ENCODE data around the gene IQCC. TPM values are rescaled to one million over a fixed set of nuclear protein-coding genes. Genes with fewer than 3 reads are reported as not detected.

IQCC gene
- total RNA-seq, 1 experiment from 2014 or later, result 5.6 TPM

DNA sequence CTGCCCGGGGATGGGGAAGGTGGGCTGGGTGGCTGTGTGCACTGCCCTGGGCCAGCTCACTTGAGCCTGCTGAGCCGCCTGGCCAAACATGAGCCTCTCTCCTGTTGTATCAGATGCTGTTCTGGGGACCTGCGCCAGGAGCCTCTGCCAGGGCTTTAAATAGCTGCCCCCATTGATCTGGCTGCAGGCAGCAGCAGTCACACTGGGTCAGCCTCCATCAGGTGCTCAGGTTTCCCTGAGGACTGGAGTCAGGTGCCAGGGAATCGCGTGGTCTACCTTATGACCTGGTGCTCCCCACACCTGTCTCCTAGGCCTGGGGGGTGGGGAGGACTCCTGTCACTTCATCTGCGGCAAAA, 5.8 kb upstream of the IQCC start:
- Histone ChIP-seq H3K27ac (no peak overlapping the region; the same call in 1 of the 2 replicates), H3K4me1 (replicated peaks) (peaks cover 18% of the 10 kb centered on the region), H3K4me3 (peak overlapping the region; percentile 49; the same call in 1 of the 2 replicates)

DNA sequence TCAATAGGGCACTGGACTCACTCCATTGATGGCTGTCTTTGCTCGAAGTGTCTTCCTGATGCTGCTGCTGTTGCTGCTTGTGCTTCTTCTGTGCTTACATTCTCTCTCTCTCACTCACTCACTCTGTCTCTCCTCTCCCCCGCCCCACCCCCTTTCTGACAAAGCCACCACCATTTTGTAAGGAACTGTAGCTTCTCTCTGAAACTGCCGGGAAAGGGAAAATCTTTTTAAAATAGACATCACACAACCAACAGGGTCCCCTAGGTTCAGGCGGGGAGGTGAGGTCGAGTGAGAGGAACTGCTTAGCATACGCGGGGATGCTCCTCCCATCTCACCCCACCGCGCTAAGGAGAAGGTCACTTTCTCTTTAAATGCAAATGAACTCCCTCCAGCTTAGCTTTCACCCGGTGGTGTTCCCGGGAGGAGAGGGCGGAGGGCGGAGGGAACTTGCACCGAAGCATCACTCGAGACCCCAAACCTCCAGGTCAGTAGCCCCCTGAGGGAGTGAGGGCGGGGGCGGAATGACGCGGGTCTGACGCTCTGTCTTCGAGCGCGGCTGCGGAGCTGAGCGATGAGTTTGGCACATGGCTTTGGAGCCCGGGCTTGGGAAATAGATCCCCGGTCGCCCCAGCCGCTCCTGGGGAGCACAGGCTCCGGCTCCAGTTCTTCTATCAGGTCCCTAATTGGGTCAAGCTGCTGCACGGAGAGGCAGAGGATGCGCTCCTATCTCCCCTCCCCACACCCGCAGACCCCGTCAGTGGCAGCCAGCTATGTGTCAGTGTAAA, 5.1 kb upstream of the IQCC start, which contains the start of gene CCDC28B:
Gene CCDC28B (plus strand): TSS at position 370 of the 785 bp plus-strand sequence. CDS start 1,341 bp downstream, outside the sequence.
- H3K27me3 ChIP-seq (replicated peaks), result no peaks in the 10 kb centered on the region
- peak; percentile 62 to 76 for DNase-seq (ENCODE audit: low read depth in 1 of 2, low spot score in 2 of 2)
- H3K4me1 ChIP-seq (replicated peaks), result peaks cover 24% of the 10 kb centered on the region
- H3K27ac ChIP-seq, result peak within 1 kb of the TSS; percentile 29
- H3K9me3 ChIP-seq (replicated peaks), result no peaks in the 10 kb centered on the region
- peak within 1 kb of the TSS; percentile 49 for H3K4me3 ChIP-seq
- peaks cover 36% of the 10 kb centered on the region for H3K36me3 ChIP-seq

More for the DNA sequence above, 5.8 kb upstream of the IQCC start:
- no peak for DNase-seq (ENCODE audit: low read depth in 1 of 2, low spot score in 2 of 2)
- Histone ChIP-seq H3K27me3 (replicated peaks) (no peaks in the 10 kb centered on the region), H3K36me3 (peaks cover 44% of the 10 kb centered on the region), H3K9me3 (replicated peaks) (no peaks in the 10 kb centered on the region)

DNA sequence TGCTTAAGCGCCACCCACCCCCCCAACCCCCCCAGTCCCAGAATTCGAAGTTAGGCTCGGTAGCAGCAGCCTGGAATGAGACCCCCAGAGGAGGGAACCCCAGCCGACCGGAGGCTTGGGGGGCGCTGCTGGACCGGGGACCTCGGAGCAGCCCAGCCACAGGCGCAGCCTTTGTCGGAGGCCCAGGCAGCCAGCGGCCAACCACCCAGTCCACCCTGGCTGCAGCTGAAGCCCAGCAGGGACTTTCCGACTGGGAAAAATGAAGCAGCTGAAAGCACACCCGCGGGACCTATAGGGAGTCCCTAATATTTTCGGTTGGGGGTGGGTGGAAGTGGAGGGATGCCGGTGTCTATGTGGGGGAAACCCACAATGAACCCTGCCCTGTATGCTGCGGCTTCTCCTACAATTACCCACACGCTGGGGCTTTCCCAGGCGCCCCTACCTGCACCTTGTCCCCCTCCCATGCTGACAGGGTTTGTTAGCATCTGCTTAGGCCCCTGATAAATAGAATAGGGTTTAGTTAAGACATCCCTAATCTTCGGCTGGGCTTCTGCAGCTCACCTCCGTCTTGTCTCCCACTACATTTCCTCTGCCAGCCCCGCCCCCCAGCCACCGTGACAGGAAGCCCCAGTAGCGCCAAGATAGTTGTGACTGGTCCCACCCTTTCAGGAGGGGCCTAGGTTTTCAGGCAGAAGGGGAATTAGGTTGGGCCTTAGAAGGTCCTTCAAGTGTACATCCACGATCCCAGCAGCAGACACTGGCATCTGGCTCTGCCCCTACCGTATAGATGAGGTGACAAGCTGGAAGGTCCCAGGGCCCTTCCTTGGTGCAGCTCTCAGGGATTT, 4.2 kb upstream of the IQCC start:
- peak overlapping the region; percentile 49 for H3K4me3 ChIP-seq
- peak; percentile 52 to 77 for DNase-seq (ENCODE audit: low read depth in 1 of 2, low spot score in 2 of 2)
- H3K36me3 ChIP-seq, result peaks cover 30% of the 10 kb centered on the region
- H3K27me3 ChIP-seq (replicated peaks), result no peaks in the 10 kb centered on the region
- peaks cover 29% of the 10 kb centered on the region for H3K4me1 ChIP-seq (replicated peaks)
- H3K9me3 ChIP-seq (replicated peaks), result no peaks in the 10 kb centered on the region
- peak overlapping the region; percentile 29 for H3K27ac ChIP-seq

DNA sequence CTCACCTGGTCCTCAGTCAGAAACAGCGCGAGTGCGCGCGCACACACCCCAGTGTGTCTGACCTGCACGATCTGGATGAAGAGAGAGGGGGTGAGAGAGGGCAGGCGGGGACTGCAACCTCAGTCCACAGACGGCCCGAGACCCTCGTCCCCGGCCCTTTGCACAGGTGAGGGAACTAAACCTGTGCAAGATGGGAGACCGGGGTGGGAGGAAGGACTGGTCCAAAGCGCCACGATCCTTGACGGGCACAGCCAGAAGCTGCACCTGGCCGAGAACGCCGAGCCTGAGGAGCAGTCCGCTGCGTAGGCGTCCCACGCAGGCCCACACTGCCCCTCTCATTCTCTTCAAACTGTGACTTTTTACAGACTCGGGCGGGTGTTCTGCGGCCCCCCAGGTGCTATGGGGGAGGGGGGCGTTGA, 519 bp upstream of the IQCC start:
- no peak for DNase-seq (ENCODE audit: low read depth in 1 of 2, low spot score in 2 of 2)
- Histone ChIP-seq H3K27ac (peak overlapping the region; percentile 64), H3K4me3 (peak overlapping the region; percentile 55), H3K9me3 (replicated peaks) (no peaks in the 10 kb centered on the region), H3K27me3 (replicated peaks) (no peaks in the 10 kb centered on the region), H3K4me1 (replicated peaks) (peaks cover 28% of the 10 kb centered on the region), H3K36me3 (peaks cover 20% of the 10 kb centered on the region)

DNA sequence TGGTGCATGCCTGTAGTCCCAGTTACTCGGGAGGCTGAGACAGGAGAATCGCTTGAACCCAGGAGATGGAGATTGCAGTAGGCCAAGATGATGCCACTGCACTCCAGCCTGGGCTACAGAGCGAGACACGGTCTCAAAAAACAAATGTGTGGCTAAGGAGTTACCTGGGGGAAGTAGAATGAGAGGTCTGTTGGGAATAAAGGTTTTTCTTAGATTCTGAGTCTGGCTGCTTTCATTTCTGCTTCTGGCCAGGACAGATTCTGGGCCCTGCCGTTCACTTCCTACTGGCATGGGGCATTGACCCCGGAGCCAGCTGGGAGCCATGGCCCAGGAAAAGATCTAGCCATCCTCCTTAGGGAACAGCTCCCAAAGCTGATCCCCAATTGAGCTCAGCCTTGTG, 3.0 kb downstream of the IQCC start:
- H3K27ac ChIP-seq, result no peak overlapping the region
- DNase-seq (ENCODE audit: low read depth in 1 of 2, low spot score in 2 of 2), result no peak
- H3K27me3 ChIP-seq (replicated peaks), result no peaks in the 10 kb centered on the region
- no peaks in the 10 kb centered on the region for H3K9me3 ChIP-seq (replicated peaks)
- peaks cover 20% of the 10 kb centered on the region for H3K36me3 ChIP-seq
- H3K4me1 ChIP-seq (replicated peaks), result peaks cover 15% of the 10 kb centered on the region
- H3K4me3 ChIP-seq, result no peak overlapping the region

DNA sequence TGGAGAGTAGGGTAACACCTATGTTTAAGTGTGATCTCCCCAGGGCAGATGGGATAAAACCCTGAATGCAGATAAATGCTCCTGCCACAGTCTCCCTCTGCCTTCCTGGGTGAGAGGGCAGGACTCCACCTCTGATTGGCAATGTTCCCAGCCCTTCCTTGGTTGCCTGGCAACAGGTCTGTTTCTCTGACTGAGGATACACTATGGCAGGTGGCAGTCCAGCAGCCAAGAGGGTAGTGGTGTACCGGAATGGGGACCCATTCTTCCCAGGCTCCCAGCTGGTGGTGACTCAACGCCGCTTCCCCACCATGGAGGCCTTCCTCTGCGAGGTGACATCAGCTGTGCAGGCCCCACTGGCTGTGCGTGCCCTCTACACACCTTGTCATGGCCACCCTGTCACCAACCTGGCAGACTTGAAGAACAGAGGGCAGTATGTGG, 3.4 kb downstream of the IQCC start, which contains the start of gene DCDC2B:
Gene DCDC2B (plus strand): TSS at position 199 of the 438 bp plus-strand sequence. CDS start 5 bp downstream, at position 204.
- H3K27ac ChIP-seq, result no peak within 1 kb of the TSS
- no peak for DNase-seq (ENCODE audit: low read depth in 1 of 2, low spot score in 2 of 2)

DNA sequence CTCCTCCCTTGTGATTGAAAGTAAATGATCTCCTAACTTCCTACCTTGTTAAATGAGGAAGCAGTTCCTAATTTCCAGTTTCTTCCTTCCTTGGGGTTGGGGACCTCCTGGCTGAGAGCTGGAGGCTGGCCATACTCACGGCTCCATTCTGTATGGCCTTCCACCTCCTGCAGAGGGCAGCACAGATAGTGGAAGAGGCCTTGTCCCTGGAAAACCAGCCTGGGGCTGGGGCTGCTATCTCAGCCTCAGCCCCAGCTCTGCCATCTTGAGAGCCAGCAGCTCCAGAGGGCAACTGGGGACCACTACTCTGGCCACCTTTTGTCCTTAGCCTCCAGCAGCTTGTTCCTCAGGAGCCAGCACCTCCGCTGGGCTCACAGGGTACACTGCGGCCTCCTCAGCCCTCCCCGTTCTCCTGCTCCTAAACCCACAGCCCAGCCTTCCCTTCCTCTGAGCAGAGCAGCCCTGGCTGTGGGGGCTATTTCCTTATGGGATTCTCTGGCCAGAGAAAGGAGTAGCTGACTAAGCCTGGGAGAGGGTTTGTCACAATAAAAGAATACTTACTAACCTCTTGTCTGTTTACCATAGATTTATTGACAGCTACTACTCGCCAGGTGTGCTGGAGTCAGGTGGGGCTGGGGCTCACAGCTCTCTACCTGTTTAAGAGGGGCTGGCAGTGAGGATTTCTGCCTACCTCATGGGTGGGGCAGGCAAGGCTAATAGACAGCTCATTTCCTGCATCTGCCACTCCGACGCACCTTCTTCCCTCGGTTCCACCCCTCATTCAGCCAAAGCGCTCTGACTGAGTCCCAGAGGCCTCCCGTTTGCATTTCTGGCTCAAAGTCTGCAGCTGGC, 10.4 kb downstream of the IQCC start:
- Histone ChIP-seq H3K27me3 (replicated peaks) (no peaks in the 10 kb centered on the region), H3K36me3 (peaks cover 47% of the 10 kb centered on the region), H3K4me3 (no peak overlapping the region), H3K27ac (no peak overlapping the region), H3K9me3 (replicated peaks) (no peaks in the 10 kb centered on the region), H3K4me1 (replicated peaks) (no peaks in the 10 kb centered on the region; the same call in 1 of the 2 replicates)
- peak; percentile 58 to 76 for DNase-seq (ENCODE audit: low read depth in 1 of 2, low spot score in 2 of 2)

More for the DNA sequence above, 3.4 kb downstream of the IQCC start, which contains the start of gene DCDC2B:
- H3K4me3 ChIP-seq, result no peak within 1 kb of the TSS
- peaks cover 15% of the 10 kb centered on the region for H3K4me1 ChIP-seq (replicated peaks)
- peaks cover 24% of the 10 kb centered on the region for H3K36me3 ChIP-seq
- H3K9me3 ChIP-seq (replicated peaks), result no peaks in the 10 kb centered on the region
- no peaks in the 10 kb centered on the region for H3K27me3 ChIP-seq (replicated peaks)

DNA sequence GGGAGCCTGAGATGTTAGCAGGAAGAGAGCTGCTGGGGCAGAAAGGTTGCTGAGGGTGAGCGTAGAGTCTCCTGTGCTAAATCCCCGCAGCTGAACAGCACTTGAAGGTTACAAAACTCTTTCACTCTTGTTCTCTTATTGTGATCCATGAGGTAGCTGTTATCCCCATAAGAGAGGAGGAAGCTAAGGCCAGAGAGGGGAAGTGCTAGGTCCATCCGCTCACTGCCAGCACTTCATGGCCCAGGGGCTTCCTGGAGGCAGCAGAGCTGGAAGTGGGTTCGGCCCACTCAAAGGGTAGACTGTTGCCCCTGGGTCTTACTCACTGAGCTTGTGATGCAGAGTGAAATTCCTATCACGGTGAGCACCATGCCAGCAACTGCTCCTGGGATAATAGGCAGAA, 11.1 kb downstream of the IQCC start:
- Histone ChIP-seq H3K4me1 (replicated peaks) (peaks cover 7% of the 10 kb centered on the region), H3K27ac (no peak overlapping the region), H3K4me3 (no peak overlapping the region), H3K36me3 (peaks cover 47% of the 10 kb centered on the region), H3K9me3 (replicated peaks) (no peaks in the 10 kb centered on the region), H3K27me3 (replicated peaks) (no peaks in the 10 kb centered on the region)
- DNase-seq (ENCODE audit: low read depth in 1 of 2, low spot score in 2 of 2), result no peak

DNA sequence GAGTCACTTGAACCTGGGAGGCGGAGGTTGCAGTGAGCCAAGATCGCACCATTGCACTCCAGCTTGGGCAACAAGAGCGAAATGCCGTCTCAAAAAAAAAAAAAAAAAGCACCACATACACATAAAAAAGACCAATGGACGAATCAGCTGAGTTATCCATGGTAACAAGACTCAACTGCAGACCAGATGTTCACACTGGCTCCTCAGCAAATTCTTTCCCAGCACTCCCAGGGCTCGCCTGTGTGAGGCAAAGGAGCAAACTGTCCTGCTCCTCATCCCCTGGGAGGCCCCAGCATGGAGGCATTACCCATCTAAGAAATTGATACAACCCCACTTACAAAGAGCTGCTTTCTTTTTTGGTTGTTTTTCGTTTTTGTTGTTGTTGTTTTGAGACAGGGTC, 13.6 kb downstream of the IQCC start:
- no peak overlapping the region for H3K27ac ChIP-seq
- DNase-seq (ENCODE audit: low read depth in 1 of 2, low spot score in 2 of 2), result no peak

DNA sequence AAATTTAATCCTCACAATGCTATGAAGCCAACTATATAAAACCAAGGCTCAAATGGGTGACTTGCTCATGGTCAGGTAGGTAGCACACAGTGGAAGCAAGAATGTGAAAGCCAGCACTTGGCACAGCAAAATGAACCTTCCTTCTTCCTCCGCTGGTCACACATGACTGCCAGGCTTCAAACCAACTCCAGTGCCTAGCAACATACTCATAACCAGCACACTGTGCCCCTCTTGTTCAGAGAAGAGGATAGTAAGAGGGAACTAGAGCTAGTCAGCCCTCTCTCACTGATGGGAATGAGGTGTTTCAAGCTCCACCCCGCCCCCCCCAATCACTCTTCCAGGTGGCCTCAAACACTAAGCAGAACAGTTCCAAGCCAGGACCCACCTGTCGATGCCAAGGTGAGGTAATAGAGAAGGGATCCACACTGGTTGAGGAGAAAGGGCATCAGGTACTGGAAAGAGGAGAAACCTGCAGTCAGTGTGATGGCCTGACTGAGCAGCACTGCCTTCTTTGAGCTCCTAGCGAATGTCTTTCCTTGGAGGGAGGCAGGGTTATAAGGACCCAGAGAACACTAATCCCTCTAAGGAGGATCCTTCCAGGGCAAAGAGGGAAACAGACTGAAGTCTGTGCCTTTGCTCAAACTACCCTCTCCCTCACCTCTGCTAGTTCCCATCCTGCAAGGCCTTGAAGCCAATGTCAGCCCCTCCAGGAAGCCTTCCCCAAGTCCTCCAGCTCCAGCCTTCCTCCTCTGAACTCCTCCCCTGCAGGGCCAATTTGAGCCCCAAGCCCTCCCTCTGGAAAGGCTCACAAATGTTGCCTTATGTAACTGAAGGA, 15.5 kb downstream of the IQCC start:
- H3K36me3 ChIP-seq, result peaks cover 67% of the 10 kb centered on the region
- no peaks in the 10 kb centered on the region for H3K9me3 ChIP-seq (replicated peaks)
- peaks cover 23% of the 10 kb centered on the region for H3K4me1 ChIP-seq (replicated peaks)
- DNase-seq (ENCODE audit: low read depth in 1 of 2, low spot score in 2 of 2), result no peak
- H3K27me3 ChIP-seq (replicated peaks), result no peaks in the 10 kb centered on the region
- no peak overlapping the region for H3K27ac ChIP-seq
- peak overlapping the region; percentile 68 for H3K4me3 ChIP-seq

More for the DNA sequence above, 13.6 kb downstream of the IQCC start:
- no peak overlapping the region for H3K4me3 ChIP-seq
- peaks cover 63% of the 10 kb centered on the region for H3K36me3 ChIP-seq
- peaks cover 21% of the 10 kb centered on the region for H3K4me1 ChIP-seq (replicated peaks)
- H3K9me3 ChIP-seq (replicated peaks), result no peaks in the 10 kb centered on the region
- no peaks in the 10 kb centered on the region for H3K27me3 ChIP-seq (replicated peaks)

DNA sequence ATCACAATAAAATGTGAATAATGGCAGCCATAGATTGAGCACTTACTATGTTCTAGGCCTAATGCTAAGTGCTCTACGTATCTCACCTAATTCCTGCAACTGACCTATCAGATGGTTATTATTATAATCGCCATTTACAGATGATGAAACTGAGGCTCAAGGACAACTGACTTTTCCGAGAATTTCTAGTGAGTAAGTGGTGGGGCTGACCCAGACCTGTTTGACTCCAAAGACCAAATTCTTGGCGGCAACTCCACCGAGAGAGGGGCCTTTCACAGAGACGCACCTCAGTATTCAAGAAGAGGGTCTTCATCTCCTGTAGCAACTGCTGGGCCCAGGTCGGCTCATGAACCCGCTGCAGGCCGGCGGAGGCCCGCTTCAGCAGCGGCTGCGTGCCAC, 16.1 kb downstream of the IQCC start:
- Histone ChIP-seq H3K27me3 (replicated peaks) (no peaks in the 10 kb centered on the region), H3K36me3 (peaks cover 67% of the 10 kb centered on the region), H3K27ac (peak overlapping the region; percentile 95), H3K4me3 (peak overlapping the region; percentile 68), H3K9me3 (replicated peaks) (no peaks in the 10 kb centered on the region), H3K4me1 (replicated peaks) (peaks cover 23% of the 10 kb centered on the region)
- no peak for DNase-seq (ENCODE audit: low read depth in 1 of 2, low spot score in 2 of 2)

DNA sequence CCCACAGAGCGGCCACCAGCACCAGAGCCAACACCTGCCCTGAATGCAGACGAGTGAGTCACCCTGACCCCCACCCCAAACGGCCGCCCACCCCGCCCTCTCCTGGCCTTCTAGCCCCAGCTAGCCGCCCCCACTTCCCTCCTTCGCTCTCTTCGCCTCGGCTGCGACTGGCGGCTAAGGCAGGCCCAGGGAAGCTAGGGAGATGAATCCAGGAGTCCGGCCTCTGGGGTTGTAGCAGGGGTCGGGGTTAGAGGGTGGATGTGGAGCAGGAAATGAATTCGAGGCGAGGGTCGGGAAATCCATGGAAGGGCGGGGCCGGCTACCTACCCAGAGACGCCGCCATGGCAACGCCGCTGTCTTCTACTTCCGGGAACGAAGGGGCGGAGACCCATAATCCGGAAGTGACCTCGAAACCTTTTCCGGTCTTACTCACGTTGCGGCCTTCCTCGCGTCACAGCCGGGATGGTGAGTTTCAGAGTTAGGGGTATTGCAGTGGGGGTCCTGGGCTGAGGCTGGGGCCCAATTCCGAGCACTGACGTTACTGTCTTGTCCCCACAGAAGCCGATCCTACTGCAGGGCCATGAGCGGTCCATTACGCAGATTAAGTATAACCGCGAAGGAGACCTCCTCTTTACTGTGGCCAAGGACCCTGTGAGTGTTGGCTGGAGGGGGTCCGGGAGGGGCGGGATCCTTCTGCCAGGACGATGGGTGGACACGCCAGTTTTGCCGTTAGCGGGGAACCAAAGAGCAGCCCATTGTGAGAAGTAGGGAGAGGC, 16.7 kb downstream of the IQCC start, which contains the start of the genes EIF3I and TMEM234:
Gene EIF3I (plus strand): TSS at position 428 of the 776 bp plus-strand sequence. CDS start 35 bp downstream, at position 463.
Gene TMEM234 (minus strand): TSS at position 374 of the 776 bp plus-strand sequence. CDS start 31 bp downstream, at position 343.
- H3K4me3 ChIP-seq, result peak within 1 kb of the TSS; percentile 68
- H3K36me3 ChIP-seq, result peaks cover 67% of the 10 kb centered on the region
- DNase-seq (ENCODE audit: low read depth in 1 of 2, low spot score in 2 of 2), result peak; percentile 87 to 94
- H3K4me1 ChIP-seq (replicated peaks), result peaks cover 23% of the 10 kb centered on the region
- H3K27me3 ChIP-seq (replicated peaks), result no peaks in the 10 kb centered on the region
- H3K27ac ChIP-seq, result peak within 1 kb of the TSS; percentile 95
- no peaks in the 10 kb centered on the region for H3K9me3 ChIP-seq (replicated peaks)

All from SJSA1 (cell line).